GM12878 (cell line): ENCODE measurements around the gene ZMIZ1. TPM values are rescaled to one million over a fixed set of nuclear protein-coding genes. Genes with fewer than 3 reads are reported as not detected.

Experiments
- ATAC-seq: fragments of 200-7000 bp; cut with Tn5 transposase; 3 replicates; pipeline ENCODE4 v1.9.1; 2020; ENCODE audit warnings: mild to moderate bottlenecking, moderate library complexity
- BruUV-seq: library from RNA; stranded (reverse); fragments of 400-500 nt; replicated peaks from 2 replicates; lab custom pipeline; 2021; lab: Mats Ljungman, UMichigan
- CTCF ChIA-PET: fragments of 300-600 bp; sonication (Branson Sonifier 250); formaldehyde crosslinking; extraction: SDS; loops from one replicate; lab custom pipeline; 2021; ENCODE audit warnings: inconsistent platforms; lab: Yijun Ruan, JAX
- POLR2A ChIA-PET: fragments of 350-600 bp; formaldehyde crosslinking; extraction: SDS; loops from one replicate; lab custom pipeline; 2021; ENCODE audit warnings: inconsistent platforms; lab: Charles Lee
- RAD21 ChIA-PET: fragments of 300-600 bp; sonication (Branson Sonifier 250); formaldehyde crosslinking; loops from one replicate; lab custom pipeline; 2023; ENCODE audit warnings: antibody characterized with exemption; ENCODE audit not compliant: unreplicated experiment; lab: Charles Lee
- SMC1A ChIA-PET: fragments of 300-600 bp; sonication (Branson Sonifier 250); formaldehyde crosslinking; loops from one replicate; lab custom pipeline; 2023; ENCODE audit not compliant: unreplicated experiment, uncharacterized antibody; lab: Charles Lee
- DNase-seq: peaks from one replicate; pipeline ENCODE4 v3.0.0-alpha.2; 2011; ENCODE audit warnings: low read depth, low spot score
- FAIRE-seq: peaks from 3 replicates; lab custom pipeline; 2011; peaks lifted over from hg19 to GRCh38; lab: Jason Lieb, UNC
- H2AFZ ChIP-seq: 2 replicates; pipeline ENCODE4 v1.6.0; 2011; ENCODE audit warnings: low read depth, low read length, control low read depth; ENCODE audit not compliant: control insufficient read depth
- H3K27ac ChIP-seq: 2 replicates; pipeline ENCODE4 v1.5.1; 2011; ENCODE audit warnings: control low read depth; ENCODE audit not compliant: control insufficient read depth, insufficient read depth
- H3K27me3 ChIP-seq, 2 experiments: replicated peaks in 1 of 2; 2 replicates each; pipeline versions ENCODE4 v1.6.0 to v1.6.1; 2011; ENCODE audit warnings: low read length in 1 of 2; ENCODE audit not compliant: control insufficient read depth in 2 of 2, insufficient read depth in 2 of 2
- H3K36me3 ChIP-seq, 2 experiments: 2 replicates each; pipeline ENCODE4 v1.5.1; 2011; ENCODE audit warnings: low read length in 1 of 2; ENCODE audit not compliant: control insufficient read depth in 2 of 2, insufficient read depth in 2 of 2
- H3K4me1 ChIP-seq: 2 replicates; pipeline ENCODE4 v1.6.1; 2011; ENCODE audit warnings: mild to moderate bottlenecking, low read length, moderate library complexity, mixed read lengths; ENCODE audit not compliant: control insufficient read depth, insufficient read depth
- H3K4me2 ChIP-seq: 2 replicates; pipeline ENCODE4 v1.6.0; 2011; ENCODE audit warnings: control low read depth; ENCODE audit not compliant: control insufficient read depth, insufficient read depth
- H3K4me3 ChIP-seq: fragments of 200-600 bp; sonication (generic); 2 replicates; pipeline ENCODE4 v1.5.1; 2016
- H3K79me2 ChIP-seq: 2 replicates; pipeline ENCODE4 v1.6.0; 2011; ENCODE audit warnings: low read length; ENCODE audit not compliant: control insufficient read depth, insufficient read depth
- H3K9ac ChIP-seq: 2 replicates; pipeline ENCODE4 v1.8.0; 2011; ENCODE audit warnings: low read length, control low read depth, mixed read lengths; ENCODE audit not compliant: control insufficient read depth, insufficient read depth
- H3K9me3 ChIP-seq: replicated peaks from 3 replicates; pipeline ENCODE4 v1.5.1; 2011; ENCODE audit warnings: mild to moderate bottlenecking, low read length; ENCODE audit not compliant: control insufficient read depth, insufficient read depth
- H4K20me1 ChIP-seq: 2 replicates; pipeline ENCODE4 v1.6.0; 2011; ENCODE audit not compliant: control insufficient read depth, insufficient read depth
- BCL11A ChIP-seq: IDR thresholded peaks from 2 replicates; pipeline ENCODE4 v1.6.1; 2011; ENCODE audit warnings: low read depth, low read length
- BMI1 ChIP-seq: fragments of 450-650 bp; IDR thresholded peaks from 2 replicates; pipeline ENCODE4 v1.6.1; 2016; ENCODE audit warnings: mild to moderate bottlenecking, moderate library complexity, borderline replicate concordance
- FOXM1 ChIP-seq: IDR thresholded peaks from 2 replicates; pipeline ENCODE4 v1.6.1; 2012; ENCODE audit warnings: low read depth, mild to moderate bottlenecking, inconsistent platforms, low read length, moderate library complexity
- IKZF1 ChIP-seq: fragments of 450-650 bp; conservative IDR thresholded peaks from 2 replicates; pipeline ENCODE4 v1.6.1; 2017; ENCODE audit warnings: antibody characterized with exemption, mild to moderate bottlenecking
- IKZF2 ChIP-seq, 2 experiments: fragments of 450-650 bp; IDR thresholded peaks; 2 replicates each; pipeline ENCODE4 v1.6.1; 2017; ENCODE audit warnings: mild to moderate bottlenecking in 2 of 2, moderate library complexity in 2 of 2
- LARP7 ChIP-seq: fragments of 450-650 bp; IDR thresholded peaks from 2 replicates; pipeline ENCODE4 v1.6.1; 2017; ENCODE audit warnings: mild to moderate bottlenecking
- PAX8 ChIP-seq: fragments of 450-650 bp; IDR thresholded peaks from 2 replicates; pipeline ENCODE4 v1.6.1; 2017; ENCODE audit warnings: mild to moderate bottlenecking, moderate library complexity
- SMAD1 ChIP-seq: fragments of 450-650 bp; IDR thresholded peaks from 2 replicates; pipeline ENCODE4 v1.6.1; 2018; ENCODE audit warnings: mild to moderate bottlenecking, low read depth; ENCODE audit not compliant: partially characterized antibody
- WGBS: methylation state at CpG from one replicate; pipeline ENCODE4 v1.1.6; 2016; ENCODE audit warnings: low lambda C conversion rate; ENCODE audit not compliant: insufficient replicate concordance, insufficient coverage; ENCODE audit errors: missing lambda C conversion rate; 5-methylcytosine and 5-hydroxymethylcytosine counted together
- in situ Hi-C: fragments of 300-500 bp; cut with MboI; formaldehyde crosslinking; loops from 9 replicates; pipeline ENCODE4 v1.14.3; 2018; ENCODE audit warnings: mixed read lengths
- intact Hi-C: fragments of 100-400 bp; cut with micrococcal nuclease; formaldehyde crosslinking; loops from one replicate; pipeline ENCODE4 v1.14.2; 2022; ENCODE audit not compliant: unreplicated experiment
- polyA plus RNA-seq, 11 experiments: library from polyadenylated mRNA; depleted of rRNA in 4 of 11; unstranded in 6 of 11; stranded (reverse) in 5 of 11; fragments of >200 nt; fragmentation: Nextera tagmentation in 4 of 11; fragmentation: Illumina TruSeq in 1 of 11; extraction: Ambion mirVana in 4 of 11; extraction: Trizol in 1 of 11; gene quantifications; 1 replicate in 1 of 11; 2 replicates in 10 of 11; pipeline versions ENCODE4 v1.2.1 to v1.2.3, GENCODE V29; 2011 to 2016; ENCODE audit warnings: inconsistent platforms in 2 of 11, missing spikeins in 2 of 11, low read depth in 1 of 11
- total RNA-seq, 4 experiments: library from RNA; depleted of rRNA in 3 of 4; stranded (reverse); fragments of >200 nt in 3 of 4; fragmentation: Illumina TruSeq in 1 of 4; extraction: Trizol in 1 of 4; gene quantifications; 2 replicates each; pipeline versions ENCODE4 v1.2.1 to v1.2.3, GENCODE V29; 2013 to 2021
- TF ChIP-seq, protein P1 (sequence below): fragments of 450-650 bp; IDR thresholded peaks from 2 replicates; pipeline ENCODE4 v1.6.1; 2017; ENCODE audit warnings: low read depth, mild to moderate bottlenecking, moderate library complexity
- TF ChIP-seq, protein P2 (sequence below): IDR thresholded peaks from 2 replicates; pipeline ENCODE4 v1.6.1; 2012; ENCODE audit warnings: low read length, inconsistent platforms
- TF ChIP-seq, protein P3 (sequence below): IDR thresholded peaks from 2 replicates; pipeline ENCODE4 v1.6.1; 2012; ENCODE audit warnings: low read depth, low read length, improper control_type of control experiment
- TF ChIP-seq, protein P4 (sequence below): fragments of 450-650 bp; formaldehyde crosslinking; IDR thresholded peaks from 2 replicates; pipeline ENCODE4 v1.5.0; 2022; ENCODE audit warnings: mild to moderate bottlenecking, missing genetic modification characterization

ZMIZ1 gene
- total and polyA plus RNA-seq, 10 of the 15 experiments (the other 5 are each of a cell fraction or from before 2014, with no cell fraction given) = 3.1 to 82.3 (median 14.9) TPM

DNA sequence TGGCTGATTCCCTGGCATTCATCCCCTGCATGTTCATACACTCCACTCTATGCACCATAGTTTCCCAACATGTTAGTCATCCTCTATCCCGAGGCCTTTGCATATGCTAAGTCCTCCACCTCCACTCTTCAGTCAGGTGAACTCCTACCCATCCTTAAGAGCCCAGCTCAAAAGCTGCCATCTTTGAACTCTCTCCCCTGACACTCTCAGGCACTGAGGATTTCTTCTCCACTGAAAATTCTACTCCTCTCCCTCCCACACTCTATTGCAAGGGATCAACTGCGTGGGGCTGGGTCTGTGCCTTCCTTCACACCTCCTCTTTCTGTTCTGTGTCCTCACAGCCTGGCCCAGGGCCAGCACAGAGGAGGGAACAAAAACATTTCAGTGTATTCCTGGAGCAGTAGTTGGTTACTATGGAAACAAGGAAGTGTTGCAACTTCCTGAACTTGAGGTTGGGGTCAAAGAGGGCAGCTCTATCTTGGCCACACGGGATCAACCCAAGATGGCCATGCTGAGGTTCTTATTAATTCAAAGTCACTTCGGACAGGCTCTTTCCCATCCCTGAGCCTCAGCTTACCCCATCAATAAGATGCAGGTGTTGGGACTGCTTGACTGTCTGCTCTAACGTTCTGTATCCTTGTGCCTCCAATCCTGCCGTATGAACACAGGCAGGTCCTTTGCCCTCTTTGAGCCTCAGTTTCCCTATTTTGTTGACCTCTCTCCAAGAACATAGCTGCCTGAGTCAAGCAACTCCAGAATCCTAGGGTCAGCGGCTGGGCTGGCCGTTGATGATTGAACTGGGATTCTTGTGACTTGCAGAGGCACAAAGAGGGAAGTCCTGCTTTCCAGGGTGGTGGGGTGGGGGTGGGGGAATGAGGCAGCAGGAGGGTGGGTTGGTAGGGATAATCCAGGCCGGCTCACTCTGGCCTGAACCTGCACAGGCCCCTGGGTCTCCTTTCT, 15.5 kb downstream of the ZMIZ1 start:
- no peaks in the 10 kb centered on the region for H3K36me3 ChIP-seq
- H3K27ac ChIP-seq = no peak overlapping the region
- ChIA-PET RAD21 (no interaction called here), SMC1A (no interaction called here), POLR2A (no interaction called here), CTCF (interaction anchor here (1.4 kb wide), 1 partner anchor 111 kb away, joined by 5 read pairs; no protein-coding TSS in a partner anchor)
- H2AFZ ChIP-seq = no peak overlapping the region
- no peaks in the 10 kb centered on the region for H3K9me3 ChIP-seq
- no peak overlapping the region for H3K4me3 ChIP-seq
- peaks cover 22% of the 10 kb centered on the region for H3K4me1 ChIP-seq
- BruUV-seq = no TSS peak
- intact Hi-C loops (no loop called here), in situ Hi-C loops (no loop called here)
- peak overlapping the region; percentile 41; the same call in 1 of the 2 replicates for H3K4me2 ChIP-seq
- peaks cover 0 to 2% of the 10 kb centered on the region in 2 experiments; a peak in 1 of 4 replicates for H3K27me3 ChIP-seq
- H4K20me1 ChIP-seq = no peaks in the 10 kb centered on the region
- WGBS = 37% methylated on average over 8 of the region's 9 CpGs
- no peak for FAIRE-seq
- H3K9ac ChIP-seq = no peak overlapping the region; the same call in 1 of the 2 replicates
- no peak for DNase-seq
- no peaks in the 10 kb centered on the region for H3K79me2 ChIP-seq
- ATAC-seq = peak; percentile 35
- TF ChIP-seq, protein P1, sequence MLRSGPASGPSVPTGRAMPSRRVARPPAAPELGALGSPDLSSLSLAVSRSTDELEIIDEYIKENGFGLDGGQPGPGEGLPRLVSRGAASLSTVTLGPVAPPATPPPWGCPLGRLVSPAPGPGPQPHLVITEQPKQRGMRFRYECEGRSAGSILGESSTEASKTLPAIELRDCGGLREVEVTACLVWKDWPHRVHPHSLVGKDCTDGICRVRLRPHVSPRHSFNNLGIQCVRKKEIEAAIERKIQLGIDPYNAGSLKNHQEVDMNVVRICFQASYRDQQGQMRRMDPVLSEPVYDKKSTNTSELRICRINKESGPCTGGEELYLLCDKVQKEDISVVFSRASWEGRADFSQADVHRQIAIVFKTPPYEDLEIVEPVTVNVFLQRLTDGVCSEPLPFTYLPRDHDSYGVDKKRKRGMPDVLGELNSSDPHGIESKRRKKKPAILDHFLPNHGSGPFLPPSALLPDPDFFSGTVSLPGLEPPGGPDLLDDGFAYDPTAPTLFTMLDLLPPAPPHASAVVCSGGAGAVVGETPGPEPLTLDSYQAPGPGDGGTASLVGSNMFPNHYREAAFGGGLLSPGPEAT = peak; percentile 22; the same call in 1 of the 2 replicates
- TF ChIP-seq IKZF1 (peak; percentile 10; the same call in 1 of the 2 replicates), PAX8 (no peak), LARP7 (no peak), FOXM1 (no peak), BMI1 (peak; percentile 88), SMAD1 (peak; percentile 69), IKZF2 (IDR thresholded peaks at IDR 0.05) (no peak; a peak in 2 of 4 replicates), BCL11A (no peak)
- TF ChIP-seq, protein P2, sequence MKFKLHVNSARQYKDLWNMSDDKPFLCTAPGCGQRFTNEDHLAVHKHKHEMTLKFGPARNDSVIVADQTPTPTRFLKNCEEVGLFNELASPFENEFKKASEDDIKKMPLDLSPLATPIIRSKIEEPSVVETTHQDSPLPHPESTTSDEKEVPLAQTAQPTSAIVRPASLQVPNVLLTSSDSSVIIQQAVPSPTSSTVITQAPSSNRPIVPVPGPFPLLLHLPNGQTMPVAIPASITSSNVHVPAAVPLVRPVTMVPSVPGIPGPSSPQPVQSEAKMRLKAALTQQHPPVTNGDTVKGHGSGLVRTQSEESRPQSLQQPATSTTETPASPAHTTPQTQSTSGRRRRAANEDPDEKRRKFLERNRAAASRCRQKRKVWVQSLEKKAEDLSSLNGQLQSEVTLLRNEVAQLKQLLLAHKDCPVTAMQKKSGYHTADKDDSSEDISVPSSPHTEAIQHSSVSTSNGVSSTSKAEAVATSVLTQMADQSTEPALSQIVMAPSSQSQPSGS = no peak
- TF ChIP-seq, protein P3, sequence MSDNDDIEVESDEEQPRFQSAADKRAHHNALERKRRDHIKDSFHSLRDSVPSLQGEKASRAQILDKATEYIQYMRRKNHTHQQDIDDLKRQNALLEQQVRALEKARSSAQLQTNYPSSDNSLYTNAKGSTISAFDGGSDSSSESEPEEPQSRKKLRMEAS = no peak
- TF ChIP-seq, protein P4, sequence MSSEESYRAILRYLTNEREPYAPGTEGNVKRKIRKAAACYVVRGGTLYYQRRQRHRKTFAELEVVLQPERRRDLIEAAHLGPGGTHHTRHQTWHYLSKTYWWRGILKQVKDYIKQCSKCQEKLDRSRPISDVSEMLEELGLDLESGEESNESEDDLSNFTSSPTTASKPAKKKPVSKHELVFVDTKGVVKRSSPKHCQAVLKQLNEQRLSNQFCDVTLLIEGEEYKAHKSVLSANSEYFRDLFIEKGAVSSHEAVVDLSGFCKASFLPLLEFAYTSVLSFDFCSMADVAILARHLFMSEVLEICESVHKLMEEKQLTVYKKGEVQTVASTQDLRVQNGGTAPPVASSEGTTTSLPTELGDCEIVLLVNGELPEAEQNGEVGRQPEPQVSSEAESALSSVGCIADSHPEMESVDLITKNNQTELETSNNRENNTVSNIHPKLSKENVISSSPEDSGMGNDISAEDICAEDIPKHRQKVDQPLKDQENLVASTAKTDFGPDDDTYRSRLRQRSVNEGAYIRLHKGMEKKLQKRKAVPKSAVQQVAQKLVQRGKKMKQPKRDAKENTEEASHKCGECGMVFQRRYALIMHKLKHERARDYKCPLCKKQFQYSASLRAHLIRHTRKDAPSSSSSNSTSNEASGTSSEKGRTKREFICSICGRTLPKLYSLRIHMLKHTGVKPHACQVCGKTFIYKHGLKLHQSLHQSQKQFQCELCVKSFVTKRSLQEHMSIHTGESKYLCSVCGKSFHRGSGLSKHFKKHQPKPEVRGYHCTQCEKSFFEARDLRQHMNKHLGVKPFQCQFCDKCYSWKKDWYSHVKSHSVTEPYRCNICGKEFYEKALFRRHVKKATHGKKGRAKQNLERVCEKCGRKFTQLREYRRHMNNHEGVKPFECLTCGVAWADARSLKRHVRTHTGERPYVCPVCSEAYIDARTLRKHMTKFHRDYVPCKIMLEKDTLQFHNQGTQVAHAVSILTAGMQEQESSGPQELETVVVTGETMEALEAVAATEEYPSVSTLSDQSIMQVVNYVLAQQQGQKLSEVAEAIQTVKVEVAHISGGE (CRISPR knock-in tag) = no peak
